COLO829 (cell line): Measurements from ENCODE around the gene GSG1L.

ENCODE experiments used
- DNase-seq: peaks from one replicate; pipeline ENCODE4 v3.0.0; 2012; ENCODE audit warnings: low spot score

Gene GSG1L

DNA sequence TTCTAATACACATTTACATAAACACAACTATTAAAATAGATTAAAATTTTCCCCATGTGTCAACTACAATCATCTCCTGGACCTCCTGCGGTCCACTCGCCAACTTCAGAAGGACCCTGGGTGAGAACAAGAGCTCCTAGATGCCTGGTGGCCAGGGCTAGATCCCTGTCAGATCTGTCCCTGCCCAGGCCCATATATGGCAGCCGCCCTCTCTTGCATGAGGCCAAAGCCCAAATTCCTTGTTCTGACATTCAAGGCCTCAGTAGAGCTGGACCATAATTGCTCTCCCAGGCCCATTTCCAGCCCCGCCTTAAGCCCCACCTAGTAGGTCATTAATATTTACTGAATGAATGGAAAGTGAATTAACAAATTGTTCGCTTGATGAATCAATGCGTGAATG lies 275.8 kb downstream of the GSG1L start:
- no peak for DNase-seq

DNA sequence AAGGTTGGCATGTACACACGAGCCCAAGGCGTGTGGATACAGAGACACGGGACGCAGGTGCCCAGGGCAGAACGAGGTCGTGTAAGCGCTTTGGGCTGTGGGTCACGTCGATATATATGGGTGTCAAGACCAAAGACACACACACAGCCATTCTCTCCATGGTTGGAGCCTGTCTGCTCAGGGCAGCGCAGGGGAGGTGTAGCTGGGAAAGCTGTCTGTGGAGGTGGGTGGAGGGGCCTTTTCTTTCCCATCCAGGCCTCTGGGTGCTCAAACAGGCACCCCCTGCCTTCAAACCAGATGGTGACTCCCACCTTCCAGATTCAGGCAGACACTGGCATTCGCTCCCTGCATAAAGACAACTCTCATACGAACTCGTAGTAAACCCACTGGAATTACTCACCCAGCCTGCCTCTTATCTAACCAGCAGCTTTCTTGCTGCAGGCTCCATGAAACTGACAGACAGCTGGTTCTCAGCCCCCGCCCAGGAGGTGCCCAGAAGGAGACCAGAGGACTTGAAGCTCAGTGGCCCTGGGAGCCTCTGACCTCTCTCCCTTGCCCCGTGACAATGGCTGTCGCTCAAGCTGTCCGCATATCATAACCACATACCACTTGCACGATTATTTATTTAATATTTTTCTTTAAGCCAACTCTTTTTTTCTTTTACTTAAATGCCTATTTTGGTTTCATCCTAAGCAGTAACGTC lies 276.4 kb downstream of the GSG1L start:
- DNase-seq, result no peak

DNA sequence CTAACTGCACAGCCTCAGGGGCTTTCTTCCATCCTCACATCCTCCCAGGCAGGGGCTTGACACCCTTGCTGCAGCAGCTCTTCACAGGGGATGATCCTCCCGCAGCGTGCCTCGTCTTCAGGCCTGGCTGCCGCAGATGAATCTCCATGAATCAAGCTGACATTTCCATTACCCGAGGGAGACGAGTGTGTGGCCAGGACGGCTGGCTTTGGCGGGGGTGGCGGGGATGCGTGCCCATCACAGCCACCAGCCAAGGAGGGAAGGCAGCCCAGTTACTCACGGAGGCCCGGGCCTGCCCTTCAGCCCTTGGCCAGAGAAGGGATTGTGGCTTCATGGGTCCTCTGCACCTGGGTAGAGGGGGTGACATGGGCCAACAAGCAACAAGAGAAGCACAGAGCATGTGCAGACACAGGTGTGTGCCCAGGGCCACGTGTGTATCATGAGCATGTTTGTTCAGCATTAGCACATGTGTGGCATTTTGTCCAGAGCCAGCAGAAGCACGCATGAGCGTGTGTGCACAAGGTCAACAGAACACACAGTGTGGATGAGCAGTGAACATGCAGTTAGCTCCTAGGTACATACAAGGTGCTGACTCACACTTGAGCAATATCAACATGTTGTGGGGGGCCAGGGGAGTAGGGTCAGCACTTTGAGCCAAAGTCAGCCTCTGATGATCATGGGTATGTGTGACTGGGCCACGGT lies 277.1 kb downstream of the GSG1L start:
- no peak for DNase-seq

GRCh38 chr16:27785307-27785678 lies 278.2 kb downstream of the GSG1L start:
- no peak for DNase-seq

DNA sequence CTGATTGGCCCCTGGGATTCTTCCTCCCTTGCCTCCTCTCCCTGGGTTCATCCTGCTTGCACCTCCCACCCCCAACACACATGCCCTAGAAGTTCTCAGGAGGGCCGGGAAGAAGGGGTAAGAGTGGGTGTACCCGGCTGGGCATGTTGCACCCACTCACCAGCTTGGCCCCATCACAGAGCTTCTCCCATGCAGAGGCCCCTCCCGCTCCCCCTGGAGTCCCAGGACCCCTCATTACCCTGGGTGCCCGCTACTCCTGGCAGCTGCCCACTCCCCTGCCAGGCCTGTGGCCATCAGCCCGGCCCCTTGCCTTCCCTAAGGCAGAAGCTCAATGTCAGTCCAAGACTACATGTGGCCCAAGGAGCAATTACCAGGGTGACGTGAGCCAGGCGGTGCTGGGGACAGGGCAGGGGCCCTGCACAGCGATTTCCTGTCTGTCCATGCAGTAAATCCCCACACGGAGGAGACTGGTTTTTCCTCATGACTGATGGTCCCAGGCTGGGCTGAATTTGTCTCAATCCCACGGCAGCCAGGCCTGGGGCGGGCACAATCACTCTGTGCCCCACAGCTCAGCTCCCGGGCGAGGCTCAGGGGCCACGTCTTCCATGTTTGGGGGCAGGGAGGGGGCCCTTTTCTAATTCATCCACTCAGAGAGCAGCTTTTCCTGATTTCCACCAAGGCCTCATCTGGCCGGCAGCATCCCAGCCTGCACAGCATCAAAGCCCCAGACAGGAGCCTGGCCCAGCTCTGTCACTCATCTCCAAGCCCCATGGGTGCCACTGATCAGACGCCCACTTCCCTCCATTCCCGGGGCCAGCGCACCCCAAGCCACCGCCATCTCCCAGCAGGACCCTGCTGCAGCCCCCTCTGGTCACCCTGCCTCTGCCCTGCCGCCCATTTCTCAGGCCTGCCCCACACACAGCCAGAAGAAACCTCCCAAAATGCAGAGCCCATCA lies 278.9 kb downstream of the GSG1L start:
- no peak for DNase-seq

GRCh38 chr16:27781981-27782880 lies 281.3 kb downstream of the GSG1L start:
- DNase-seq, result no peak

DNA sequence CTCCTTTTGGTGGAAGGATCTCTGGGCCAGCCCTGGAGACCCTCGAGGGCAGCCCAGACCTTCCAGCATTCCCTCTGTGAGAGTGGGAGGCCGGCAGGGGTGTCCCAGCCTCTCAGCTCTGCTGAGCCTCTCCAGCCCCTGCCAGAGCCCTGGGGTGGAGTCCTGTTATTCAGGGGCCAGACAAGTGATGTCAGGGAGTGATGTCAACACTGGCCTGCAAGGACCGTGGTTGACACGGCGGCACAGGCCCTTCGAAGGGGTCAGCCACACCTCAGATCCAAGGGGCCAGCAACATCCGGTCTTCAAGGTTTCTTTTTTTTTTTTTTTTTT lies 282.4 kb downstream of the GSG1L start:
- DNase-seq, result no peak

DNA sequence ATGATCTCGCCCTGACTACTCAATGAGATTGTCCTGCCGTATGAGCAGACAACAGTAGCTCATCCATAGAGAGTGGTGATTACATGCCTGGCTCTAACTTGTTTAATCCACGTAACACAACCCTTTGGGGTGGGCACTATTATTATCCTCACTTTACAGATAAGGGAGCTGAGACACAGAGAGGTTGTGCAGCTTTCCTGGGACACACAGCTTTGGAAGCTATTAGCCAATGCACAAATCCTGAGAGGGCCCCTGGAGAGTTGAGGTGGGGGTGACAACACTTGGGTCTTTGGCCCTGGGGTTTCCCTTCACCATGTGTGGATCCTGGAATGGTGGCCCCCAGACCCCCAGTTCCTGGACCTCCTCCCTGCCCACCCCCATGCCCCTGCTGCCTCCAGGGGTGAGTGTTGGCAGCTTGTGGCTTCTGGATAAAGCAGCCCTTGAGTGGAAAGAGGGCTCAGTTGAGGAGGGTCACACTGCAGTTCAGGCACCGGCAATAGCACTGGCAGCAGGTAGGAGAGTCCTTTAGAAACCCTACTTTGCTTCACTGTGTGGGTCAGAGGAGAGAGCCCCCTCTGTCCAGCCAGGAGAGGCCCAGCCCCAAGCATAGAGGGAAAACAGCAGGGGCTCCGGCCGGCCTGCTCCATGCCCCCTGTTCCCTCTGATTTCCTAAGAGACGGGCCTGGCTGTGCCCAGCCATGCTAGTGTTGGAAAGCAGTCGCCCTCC lies 282.9 kb downstream of the GSG1L start:
- DNase-seq, result no peak

- DNase-seq, result no peak
These were observed 283.8 kb downstream of the GSG1L start for GRCh38 chr16:27779641-27780164.

- DNase-seq, result no peak
These were observed 284.5 kb downstream of the GSG1L start for GRCh38 chr16:27778926-27779570.

DNA sequence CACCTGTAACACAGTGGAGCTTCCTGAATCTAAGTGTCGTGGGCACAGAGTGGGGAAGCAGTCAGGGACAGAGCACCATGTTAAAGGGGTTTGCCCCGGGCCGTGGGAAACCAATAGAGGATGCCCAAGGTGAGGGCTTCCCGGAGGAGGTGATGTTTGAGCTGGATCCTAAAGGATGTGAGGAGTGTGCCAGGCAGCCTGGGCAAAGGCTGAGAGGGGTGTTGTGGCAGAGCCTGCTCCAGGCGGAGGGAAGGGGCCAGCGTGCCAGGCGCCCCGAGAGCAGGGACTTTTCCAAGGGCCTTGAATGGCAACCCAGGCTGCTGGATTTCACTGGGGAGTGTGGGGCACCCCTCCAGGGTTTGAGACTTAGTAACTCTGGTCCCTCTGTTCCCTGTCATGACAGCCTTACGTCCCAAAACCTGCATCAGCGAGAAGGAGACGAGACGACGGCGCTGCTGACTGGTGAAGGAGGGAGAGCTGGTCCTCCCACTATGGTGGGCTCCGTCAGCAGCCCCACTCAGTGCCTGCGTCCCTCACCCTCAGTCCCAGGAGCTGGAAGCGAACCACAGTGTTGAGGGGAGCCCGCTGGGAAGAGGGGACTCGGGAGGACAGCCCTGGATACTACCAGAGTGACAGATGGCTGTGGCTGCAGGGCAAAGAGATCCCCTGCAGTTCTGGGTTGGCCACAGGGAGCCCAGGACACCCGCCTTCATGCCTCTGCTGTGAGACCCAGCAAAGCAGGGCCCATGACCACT lies 285.2 kb downstream of the GSG1L start:
- no peak for DNase-seq

DNA sequence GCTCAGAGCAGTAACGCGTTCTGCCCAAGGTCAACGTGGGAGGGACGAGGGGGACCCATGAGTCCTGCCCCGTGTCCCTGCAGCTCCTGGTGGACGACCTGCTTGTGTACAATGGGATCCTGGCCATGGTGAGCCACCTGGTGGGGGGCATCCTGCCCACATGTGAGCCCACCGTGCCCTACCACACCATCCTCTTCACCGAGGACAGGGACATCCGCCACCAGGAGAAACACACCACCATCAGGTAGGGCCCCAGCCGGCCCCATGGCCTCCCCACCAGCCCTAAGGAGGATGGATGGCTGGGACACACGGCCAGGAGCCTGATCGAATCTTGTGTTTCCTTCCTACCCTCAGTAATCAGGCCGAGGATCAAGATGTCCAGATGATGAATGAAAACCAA lies 286.0 kb downstream of the GSG1L start:
- DNase-seq, result no peak

- no peak for DNase-seq
These were observed 286.8 kb downstream of the GSG1L start for GRCh38 chr16:27776556-27777225.

GRCh38 chr16:27775254-27775653 lies 288.3 kb downstream of the GSG1L start:
- DNase-seq, result no peak

DNA sequence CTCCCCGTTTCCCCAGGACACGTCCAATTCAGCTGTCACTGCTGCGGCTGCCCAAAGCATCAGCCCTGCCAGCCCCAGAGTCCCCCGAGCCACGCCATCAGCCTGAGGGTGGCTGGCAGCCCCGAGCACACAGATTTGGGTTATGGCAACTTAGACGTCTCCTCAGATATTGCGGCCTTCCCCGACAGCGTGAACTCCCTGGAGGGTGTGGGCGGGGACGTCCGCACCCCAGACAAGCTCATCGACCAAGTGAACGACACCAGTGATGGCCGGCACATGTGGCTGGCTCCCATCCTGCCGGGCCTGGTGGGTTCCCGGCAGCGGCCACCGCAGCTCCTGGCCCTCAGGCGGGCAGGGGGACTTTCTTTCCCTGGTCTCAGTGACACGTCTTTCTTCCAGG lies 288.7 kb downstream of the GSG1L start:
- DNase-seq, result no peak

DNA sequence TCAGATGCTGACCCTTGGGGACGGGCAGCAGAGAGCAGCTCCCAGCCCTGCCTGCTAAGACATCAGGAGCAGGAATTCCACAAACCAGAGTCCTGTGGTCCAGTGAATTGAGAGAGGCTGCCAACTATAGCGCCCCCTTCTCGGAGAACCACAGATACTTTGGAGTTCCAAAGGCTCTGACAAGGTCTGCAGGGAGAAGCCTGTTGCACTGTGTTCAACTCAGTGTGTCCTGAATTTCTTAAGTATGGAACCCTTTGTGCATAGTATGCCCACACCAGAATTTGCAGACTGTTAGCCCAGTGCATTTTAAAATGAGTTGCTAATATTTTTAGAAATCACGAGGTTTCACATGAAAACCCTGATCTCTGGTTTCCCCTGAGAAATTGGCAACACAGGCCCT lies 290.2 kb downstream of the GSG1L start:
- DNase-seq, result no peak

DNA sequence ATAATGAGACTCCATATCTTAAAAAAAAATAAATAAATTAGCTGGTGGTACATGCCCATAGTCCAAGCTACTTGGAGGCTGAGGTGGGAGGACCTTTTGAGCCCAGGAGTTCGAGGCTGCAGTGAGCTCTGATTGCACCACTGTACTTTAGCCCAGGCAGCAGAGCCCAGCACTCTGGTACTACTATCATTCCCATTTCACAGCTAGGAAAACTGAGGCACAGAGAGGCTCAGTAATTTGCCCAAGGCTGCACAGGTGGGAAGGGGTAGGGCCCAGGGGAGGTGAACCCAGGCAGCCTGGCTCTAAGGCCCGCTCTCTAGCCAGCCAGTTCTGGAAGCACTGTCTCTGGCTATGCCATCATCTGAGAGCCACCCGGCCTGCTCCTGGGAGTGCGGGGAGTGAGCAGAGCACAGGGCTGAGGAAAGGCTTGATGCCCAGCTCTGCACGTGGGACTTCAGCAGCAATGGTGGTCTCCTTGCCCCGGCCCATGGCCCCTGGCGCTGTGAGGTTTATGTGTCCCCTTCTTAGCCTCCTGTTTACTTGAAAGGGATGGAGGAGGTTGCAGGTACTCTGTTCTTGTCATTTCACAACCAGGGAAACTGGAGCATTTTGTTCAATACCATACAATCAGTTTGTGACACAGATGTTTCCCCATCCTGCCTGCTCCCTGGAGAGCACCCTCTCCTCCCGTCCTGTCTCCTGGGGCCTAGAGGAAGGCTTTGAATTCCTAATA lies 291.3 kb downstream of the GSG1L start:
- no peak for DNase-seq

GRCh38 chr16:27771201-27771910 lies 292.2 kb downstream of the GSG1L start:
- DNase-seq, result no peak
